Duodenal mucosa (tissue), 2 donors: ENCODE data around the gene HMGCL.
"Not testable (repeated sequence)": the region's sequence is repeated elsewhere in the genome, so short reads cannot be mapped to it uniquely, and the experiment has no call there.

Source experiments
- H3K27ac ChIP-seq: one replicate; pipeline ENCODE4 v1.7.0; 2013; ENCODE audit warnings: low read depth, low read length
- H3K27me3 ChIP-seq, 2 donors: one replicate each; pipeline ENCODE4 v1.7.0; 2013; ENCODE audit warnings: low read length in 2 of 2, control low read depth in 1 of 2; ENCODE audit not compliant: insufficient read depth in 2 of 2, control insufficient read depth in 1 of 2
- H3K36me3 ChIP-seq, 2 donors: one replicate each; pipeline ENCODE4 v1.7.0; 2013; ENCODE audit warnings: low read length in 2 of 2, control low read depth in 1 of 2; ENCODE audit not compliant: insufficient read depth in 2 of 2, control insufficient read depth in 1 of 2
- H3K4me1 ChIP-seq, 2 donors: one replicate each; pipeline ENCODE4 v1.7.0; 2013; ENCODE audit warnings: low read length in 2 of 2, control low read depth in 1 of 2; ENCODE audit not compliant: insufficient read depth in 2 of 2, control insufficient read depth in 1 of 2
- H3K4me3 ChIP-seq, 2 donors: one replicate each; pipeline ENCODE4 v1.7.0; 2013; ENCODE audit warnings: low read length in 2 of 2, low read depth in 1 of 2
- H3K9ac ChIP-seq, 2 donors: one replicate each; pipeline ENCODE4 v1.7.0; 2013; ENCODE audit warnings: low read length in 2 of 2, low read depth in 1 of 2
- H3K9me3 ChIP-seq, 2 donors: one replicate each; pipeline ENCODE4 v1.7.0; 2013; ENCODE audit warnings: low read length in 2 of 2, control low read depth in 1 of 2; ENCODE audit not compliant: control insufficient read depth in 1 of 2

Gene HMGCL

GRCh38 chr1:23827717-23828116 lies 2.5 kb upstream of the HMGCL start:
- no peaks in the 10 kb centered on the region for H3K9me3 ChIP-seq
- H3K4me3 ChIP-seq = no peak overlapping the region
- H3K9ac ChIP-seq = no peak overlapping the region
- H3K27ac ChIP-seq = no peak overlapping the region
- peaks cover 9 to 10% of the 10 kb centered on the region in 2 donors for H3K4me1 ChIP-seq
- no peaks in the 10 kb centered on the region for H3K36me3 ChIP-seq
- no peaks in the 10 kb centered on the region for H3K27me3 ChIP-seq

- H3K4me1 ChIP-seq, H3K9me3 ChIP-seq, H3K4me3 ChIP-seq, H3K36me3 ChIP-seq, H3K27ac ChIP-seq, H3K27me3 ChIP-seq, H3K9ac ChIP-seq: not testable (repeated sequence)
These were observed 1.4 kb upstream of the HMGCL start for GRCh38 chr1:23826590-23826989.

GRCh38 chr1:23825762-23826522 lies 713 bp upstream of the HMGCL start:
- Histone ChIP-seq H3K4me1 (peaks cover 9 to 10% of the 10 kb centered on the region in 2 donors), H3K4me3 (peak overlapping the region; percentile 93 to 98), H3K27me3 (no peaks in the 10 kb centered on the region), H3K27ac (no peak overlapping the region), H3K36me3 (no peaks in the 10 kb centered on the region), H3K9me3 (no peaks in the 10 kb centered on the region), H3K9ac (peak overlapping the region; percentile 99)

DNA sequence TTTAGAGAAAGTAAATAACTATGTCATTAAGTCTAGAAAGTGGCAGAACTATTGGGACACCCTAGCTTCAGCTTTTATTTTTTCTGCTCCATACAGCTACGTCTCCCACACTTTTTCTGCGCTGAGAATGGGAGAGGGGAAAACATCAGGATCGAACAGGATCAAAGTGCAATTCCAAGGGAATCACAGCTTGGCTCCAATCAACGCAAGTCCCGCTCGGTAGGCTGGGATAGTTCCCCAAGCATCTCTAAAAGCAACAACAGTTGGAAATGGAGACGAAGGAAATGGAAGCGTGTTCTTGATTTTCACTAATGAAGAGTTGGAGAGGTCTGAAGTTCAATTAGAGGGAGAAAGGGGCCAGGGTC lies 536 bp downstream of the HMGCL start:
- peak overlapping the region; percentile 93 to 98 for H3K4me3 ChIP-seq
- H3K9me3 ChIP-seq = no peaks in the 10 kb centered on the region
- no peaks in the 10 kb centered on the region for H3K27me3 ChIP-seq
- peak overlapping the region; percentile 86 for H3K27ac ChIP-seq
- no peaks in the 10 kb centered on the region for H3K36me3 ChIP-seq
- H3K4me1 ChIP-seq = peaks cover 9 to 10% of the 10 kb centered on the region in 2 donors
- H3K9ac ChIP-seq = peak overlapping the region; percentile 99

DNA sequence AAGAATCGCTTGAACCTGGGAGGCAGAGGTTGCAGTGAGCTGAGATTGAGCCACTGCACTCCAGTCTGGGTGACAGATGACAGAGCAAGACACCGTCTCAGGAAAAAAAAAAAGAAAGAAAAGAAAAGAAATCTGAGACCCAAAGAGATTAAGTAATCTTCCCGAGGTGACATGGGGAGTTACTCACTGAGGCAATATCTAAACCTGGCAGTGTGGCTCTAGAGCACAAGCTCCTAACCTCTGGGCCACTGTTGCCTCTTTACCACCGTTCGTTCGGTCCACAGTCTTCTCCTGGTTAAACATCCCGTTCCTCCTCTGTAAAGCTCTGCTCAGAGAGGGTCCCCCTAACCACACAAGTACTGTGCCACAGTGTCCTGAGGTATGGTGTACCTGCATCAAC lies 1.5 kb downstream of the HMGCL start:
- Histone ChIP-seq H3K4me3 (no peak overlapping the region), H3K27ac (no peak overlapping the region), H3K27me3 (no peaks in the 10 kb centered on the region), H3K36me3 (no peaks in the 10 kb centered on the region), H3K4me1 (peaks cover 9 to 10% of the 10 kb centered on the region in 2 donors), H3K9me3 (no peaks in the 10 kb centered on the region), H3K9ac (no peak overlapping the region)

GRCh38 chr1:23817633-23818032 lies 7.6 kb downstream of the HMGCL start:
- Histone ChIP-seq H3K36me3 (peaks cover 19 to 43% of the 10 kb centered on the region in 2 donors), H3K9ac (no peak overlapping the region), H3K4me1 (no peaks in the 10 kb centered on the region), H3K4me3 (no peak overlapping the region), H3K27ac (no peak overlapping the region), H3K9me3 (no peaks in the 10 kb centered on the region), H3K27me3 (no peaks in the 10 kb centered on the region)

- Histone ChIP-seq H3K9ac (no peak overlapping the region), H3K9me3 (no peaks in the 10 kb centered on the region), H3K27me3 (no peaks in the 10 kb centered on the region), H3K4me3 (no peak overlapping the region), H3K4me1 (no peaks in the 10 kb centered on the region), H3K36me3 (peaks cover 19 to 43% of the 10 kb centered on the region in 2 donors), H3K27ac (no peak overlapping the region)
These were observed 8.3 kb downstream of the HMGCL start for GRCh38 chr1:23816906-23817305.

DNA sequence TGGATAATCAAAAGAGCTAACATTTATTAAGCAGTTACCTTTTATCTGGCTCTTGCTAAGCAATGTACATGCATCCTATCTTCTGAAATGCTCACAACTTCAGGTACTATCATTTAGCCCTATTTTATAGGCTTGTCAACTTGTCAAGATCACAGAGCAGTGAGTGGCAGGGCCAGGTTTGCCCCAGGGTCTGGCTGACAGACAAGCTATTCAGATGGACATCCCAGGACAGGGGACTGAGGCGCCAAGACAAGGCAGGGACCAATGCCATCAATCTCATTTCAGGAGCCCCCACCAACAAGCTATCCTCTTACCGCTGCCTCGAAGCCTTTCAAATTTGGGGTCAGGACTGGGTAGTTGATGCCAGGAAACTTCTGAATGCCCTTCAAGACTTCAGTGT lies 8.9 kb downstream of the HMGCL start:
- Histone ChIP-seq H3K4me3 (no peak overlapping the region), H3K4me1 (peaks cover 0 to 2% of the 10 kb centered on the region in 2 donors), H3K27me3 (no peaks in the 10 kb centered on the region), H3K9me3 (no peaks in the 10 kb centered on the region), H3K9ac (no peak overlapping the region), H3K36me3 (peaks cover 19 to 43% of the 10 kb centered on the region in 2 donors), H3K27ac (no peak overlapping the region)

DNA sequence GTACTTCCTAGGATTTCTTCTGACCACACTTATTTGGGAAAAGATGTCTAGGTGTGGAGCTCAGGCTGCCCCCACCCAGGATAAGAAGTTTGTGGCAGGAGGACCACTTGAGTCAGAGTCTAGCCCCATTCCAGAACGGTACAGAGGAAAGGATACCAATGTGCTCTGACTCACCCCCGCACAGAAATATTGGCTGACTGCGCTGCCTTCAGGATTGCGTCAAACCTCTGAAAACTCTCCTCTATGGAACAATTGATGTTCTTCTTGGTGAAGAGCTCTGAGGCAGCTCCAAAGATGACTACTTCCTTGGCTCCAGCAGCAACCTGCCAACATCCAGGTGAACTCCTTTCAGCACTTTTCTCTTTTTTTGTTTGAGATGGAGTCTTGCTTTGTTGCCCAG lies 11.2 kb downstream of the HMGCL start:
- H3K4me3 ChIP-seq = no peak overlapping the region
- H3K36me3 ChIP-seq = peaks cover 19 to 43% of the 10 kb centered on the region in 2 donors
- no peaks in the 10 kb centered on the region for H3K27me3 ChIP-seq
- H3K27ac ChIP-seq = no peak overlapping the region
- H3K9me3 ChIP-seq = no peaks in the 10 kb centered on the region
- H3K4me1 ChIP-seq = peaks cover 13 to 20% of the 10 kb centered on the region in 2 donors
- H3K9ac ChIP-seq = no peak overlapping the region

- H3K9me3 ChIP-seq = no peaks in the 10 kb centered on the region
- H3K9ac ChIP-seq = no peak overlapping the region
- no peak overlapping the region for H3K4me3 ChIP-seq
- no peaks in the 10 kb centered on the region for H3K27me3 ChIP-seq
- H3K4me1 ChIP-seq = peaks cover 13 to 20% of the 10 kb centered on the region in 2 donors
- peaks cover 16 to 41% of the 10 kb centered on the region in 2 donors for H3K36me3 ChIP-seq
- no peak overlapping the region for H3K27ac ChIP-seq
These were observed 14.2 kb downstream of the HMGCL start for GRCh38 chr1:23810818-23811540.
